Measurements from ENCODE around the gene BAZ1A. TPM values are rescaled to one million over a fixed set of nuclear protein-coding genes. Genes with fewer than 3 reads are reported as not detected.

Gene BAZ1A
- total RNA-seq, 1 donor from 2014 or later = 38.5 TPM

- H3K36me3 ChIP-seq = no peaks in the 10 kb centered on the region
- no peak for DNase-seq (ENCODE audit: extremely low spot score in 2 of 2)
- intact Hi-C loops (cut with DNase I) = no loop called here
- no peaks in the 10 kb centered on the region for H3K9me3 ChIP-seq
- H3K27me3 ChIP-seq = no peaks in the 10 kb centered on the region
- H3K27ac ChIP-seq = no peak overlapping the region
- peaks cover 19% of the 10 kb centered on the region for H3K4me1 ChIP-seq
- H3K4me3 ChIP-seq = no peak overlapping the region
- TF ChIP-seq POLR2A (IDR thresholded peaks at IDR 0.05) = no peak
- TF ChIP-seq POLR2AphosphoS5 (IDR thresholded peaks at IDR 0.05; ENCODE audit: insufficient read depth in 1 of 2, low read depth in 1 of 2) = no peak
- no peak for TF ChIP-seq CTCF (IDR thresholded peaks at IDR 0.05)
These were observed 156.3 kb downstream of the BAZ1A start for GRCh38 chr14:34718750-34719304.

GRCh38 chr14:34715127-34715863, 159.9 kb downstream of the BAZ1A start:
- H3K4me1 ChIP-seq = peaks cover 19% of the 10 kb centered on the region
- H3K36me3 ChIP-seq = peaks cover 0 to 5% of the 10 kb centered on the region in 2 donors
- DNase-seq (ENCODE audit: extremely low spot score in 2 of 2) = no peak
- H3K27ac ChIP-seq = peak overlapping the region; percentile 96
- H3K4me3 ChIP-seq = peak overlapping the region; percentile 81
- H3K27me3 ChIP-seq = no peaks in the 10 kb centered on the region
- intact Hi-C loops (cut with DNase I) = no loop called here
- TF ChIP-seq POLR2AphosphoS5 (IDR thresholded peaks at IDR 0.05; ENCODE audit: insufficient read depth in 1 of 2, low read depth in 1 of 2) = no peak
- TF ChIP-seq POLR2A (IDR thresholded peaks at IDR 0.05) = no peak
- TF ChIP-seq CTCF (IDR thresholded peaks at IDR 0.05) = no peak
- H3K9me3 ChIP-seq = no peaks in the 10 kb centered on the region

DNA sequence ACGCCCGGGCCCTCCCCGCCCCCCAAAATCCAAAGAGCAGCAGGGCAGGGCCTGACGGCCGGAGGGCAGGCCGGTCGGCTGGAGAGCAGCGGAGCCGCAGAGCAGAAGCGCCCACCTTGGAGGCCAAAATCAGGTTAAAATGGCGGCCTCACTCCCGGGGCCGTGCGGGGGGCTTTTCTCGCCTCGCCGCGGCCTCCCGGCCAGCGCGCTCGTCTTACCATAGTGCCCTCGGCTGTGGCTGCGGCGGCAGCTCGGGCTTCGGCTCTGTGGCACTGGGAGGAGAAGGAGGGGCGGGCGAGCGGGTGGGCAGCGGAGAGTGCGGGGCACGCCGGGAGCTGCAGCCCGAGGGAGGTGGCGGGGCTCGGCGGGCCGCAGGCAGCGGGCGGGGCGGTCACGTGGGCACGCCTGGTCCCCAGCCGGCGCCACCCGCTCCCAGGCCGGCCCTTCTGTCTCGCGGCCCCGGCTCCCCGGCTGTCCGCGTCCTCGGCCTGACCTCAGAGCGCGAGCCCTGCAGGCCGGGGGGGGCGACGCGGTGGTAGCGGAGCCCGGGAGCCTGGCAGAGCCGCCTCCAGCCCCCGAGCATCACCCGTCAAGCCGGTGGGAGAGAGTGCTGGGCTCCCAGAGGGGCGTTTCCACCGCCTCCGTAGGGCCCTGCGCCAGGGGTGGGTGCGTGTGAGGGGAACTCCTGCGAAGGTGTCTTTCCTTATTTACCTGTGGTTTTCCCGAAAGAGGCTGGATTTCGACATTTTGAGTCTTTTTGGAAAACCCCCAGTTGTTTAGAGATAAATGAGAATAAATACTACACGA, 160.6 kb downstream of the BAZ1A start, which contains the start of gene CFL2:
TSS of gene CFL2 (minus strand) at position 274 of the 807 bp plus-strand sequence. CDS start at position 221, 53 bp downstream.
- Histone ChIP-seq H3K27me3 (no peaks in the 10 kb centered on the region), H3K27ac (peak within 1 kb of the TSS; percentile 96), H3K4me1 (peaks cover 20% of the 10 kb centered on the region), H3K36me3 (peaks cover 0 to 5% of the 10 kb centered on the region in 2 donors), H3K4me3 (peak within 1 kb of the TSS; percentile 81), H3K9me3 (no peaks in the 10 kb centered on the region)
- DNase-seq (ENCODE audit: extremely low spot score in 2 of 2) = no peak
- TF ChIP-seq CTCF (IDR thresholded peaks at IDR 0.05) = no peak
- TF ChIP-seq POLR2AphosphoS5 (IDR thresholded peaks at IDR 0.05; ENCODE audit: insufficient read depth in 1 of 2, low read depth in 1 of 2) = peak in 1 of 2 donors; percentile 85
- peak in 1 of 2 donors; percentile 66 for TF ChIP-seq POLR2A (IDR thresholded peaks at IDR 0.05)
- intact Hi-C loops (cut with DNase I) = no loop called here

DNA sequence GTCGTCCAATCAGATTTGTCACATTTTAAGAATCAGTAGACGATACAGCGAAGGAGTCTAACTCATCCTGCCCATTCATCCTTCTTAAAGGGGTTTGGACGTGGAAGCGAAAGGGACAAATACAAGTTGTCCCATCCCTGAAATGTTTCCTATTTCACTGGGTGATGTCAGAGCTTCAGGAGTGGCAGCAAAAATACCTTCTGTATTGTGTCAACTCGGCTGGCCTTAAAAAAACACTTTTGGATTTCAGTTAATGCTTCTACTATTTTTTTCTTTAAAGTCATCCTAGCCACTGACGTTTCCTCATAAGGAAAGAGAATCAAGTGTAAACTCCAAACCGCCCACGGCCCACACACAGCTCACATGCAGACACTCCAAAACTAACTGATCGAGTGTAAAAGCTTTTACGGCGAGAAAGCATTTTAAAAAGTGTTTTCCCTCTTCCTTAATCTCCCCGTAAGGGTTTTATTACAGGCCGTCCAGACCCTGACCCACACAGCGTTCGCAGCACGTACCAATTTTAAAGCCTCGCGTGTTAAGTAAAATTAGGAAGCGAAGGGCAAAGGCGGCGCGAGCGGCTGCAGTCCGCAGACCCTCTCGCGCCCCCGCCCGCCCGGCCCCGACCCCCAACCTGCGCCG, 161.4 kb downstream of the BAZ1A start:
- Histone ChIP-seq H3K9me3 (no peaks in the 10 kb centered on the region), H3K36me3 (peaks cover 0 to 5% of the 10 kb centered on the region in 2 donors), H3K4me1 (peaks cover 25% of the 10 kb centered on the region), H3K4me3 (peak overlapping the region; percentile 81), H3K27ac (peak overlapping the region; percentile 96), H3K27me3 (no peaks in the 10 kb centered on the region)
- TF ChIP-seq POLR2A (IDR thresholded peaks at IDR 0.05) (no peak), CTCF (IDR thresholded peaks at IDR 0.05) (peak in 1 of 3 experiments; percentile 5), POLR2AphosphoS5 (IDR thresholded peaks at IDR 0.05; ENCODE audit: insufficient read depth in 1 of 2, low read depth in 1 of 2) (peak in 1 of 2 donors; percentile 79)
- intact Hi-C loops (cut with DNase I) = no loop called here
- DNase-seq (ENCODE audit: extremely low spot score in 2 of 2) = no peak

All from vagina (tissue), 2 donors.